IPS-18c (cell line): ENCODE results near the gene EML6.

Experiments used
- H3K4me3 ChIP-seq: 2 replicates; pipeline ENCODE4 v1.7.0; 2013; ENCODE audit warnings: low read depth, mild to moderate bottlenecking, low read length, moderate library complexity; ENCODE audit not compliant: insufficient read depth
- H3K9me3 ChIP-seq: one replicate; pipeline ENCODE4 v1.6.1; 2013; ENCODE audit warnings: mild to moderate bottlenecking, low read length, moderate library complexity; ENCODE audit not compliant: control insufficient read depth, insufficient read depth

EML6 gene

DNA sequence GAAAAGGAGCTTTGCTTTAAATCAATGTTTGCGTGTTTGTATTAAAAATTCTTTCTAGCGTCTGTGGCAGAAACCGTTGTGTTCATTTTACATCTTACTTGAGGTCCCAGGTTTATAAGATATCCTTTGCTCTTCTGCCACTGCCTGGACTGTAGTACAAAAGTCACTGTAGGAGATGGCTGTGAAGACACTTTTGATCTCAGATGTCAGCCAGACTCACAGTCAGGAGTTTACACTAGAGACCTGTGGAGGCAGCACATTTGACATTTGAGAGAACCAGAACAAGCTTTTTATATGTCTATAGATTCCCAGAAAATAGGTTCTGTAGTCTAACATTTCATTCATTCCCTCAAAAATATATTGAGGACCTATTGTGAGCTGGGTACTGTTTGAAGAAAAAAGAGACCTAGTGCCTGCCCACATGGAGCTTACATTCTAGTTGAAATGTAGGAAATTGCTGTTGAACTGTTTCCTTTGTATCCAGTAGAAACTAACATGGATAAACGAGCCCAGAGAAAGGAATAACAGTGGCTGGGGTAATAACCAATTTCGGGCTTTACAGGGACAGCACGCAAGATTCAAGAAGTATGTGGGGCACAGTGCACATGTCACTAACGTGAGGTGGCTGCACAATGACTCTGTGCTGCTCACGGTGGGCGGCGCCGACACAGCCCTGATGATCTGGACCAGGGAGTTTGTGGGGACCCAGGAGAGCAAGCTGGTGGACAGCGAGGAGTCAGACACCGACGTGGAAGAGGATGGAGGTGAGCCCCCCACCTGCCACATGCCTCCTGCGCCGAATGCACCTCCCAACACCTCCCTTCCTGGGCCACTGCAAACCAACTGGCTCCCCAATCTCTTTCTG, 204.5 kb downstream of the EML6 start:
- H3K9me3 ChIP-seq = no peaks in the 10 kb centered on the region

GRCh38 chr2:54928719-54929118, 205.3 kb downstream of the EML6 start:
- Histone ChIP-seq H3K4me3 (no peak overlapping the region), H3K9me3 (no peaks in the 10 kb centered on the region)

More for the DNA sequence above, 204.5 kb downstream of the EML6 start:
- H3K4me3 ChIP-seq = no peak overlapping the region

DNA sequence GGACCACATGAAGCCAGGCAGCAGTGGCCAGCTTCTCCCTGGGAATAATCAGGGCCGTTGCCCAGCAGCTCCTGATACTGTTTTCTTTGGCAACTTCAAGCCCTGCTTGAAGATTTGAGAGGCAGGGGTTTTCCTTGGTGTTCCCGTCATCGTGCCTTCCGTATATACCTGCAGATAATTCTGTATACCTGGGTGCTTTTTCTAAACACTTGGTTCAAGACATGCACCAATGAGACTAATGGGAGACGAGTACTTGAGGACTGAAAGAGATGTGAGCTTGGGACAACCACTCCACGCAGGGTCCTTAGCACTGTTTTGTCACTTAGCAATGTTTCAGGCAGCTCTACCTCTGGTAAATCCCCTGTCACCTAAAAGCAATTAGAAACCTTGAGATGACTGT, 208.0 kb downstream of the EML6 start:
- Histone ChIP-seq H3K4me3 (no peak overlapping the region), H3K9me3 (no peaks in the 10 kb centered on the region)

GRCh38 chr2:54935389-54935788, 211.9 kb downstream of the EML6 start:
- H3K4me3 ChIP-seq = no peak overlapping the region
- no peaks in the 10 kb centered on the region for H3K9me3 ChIP-seq

DNA sequence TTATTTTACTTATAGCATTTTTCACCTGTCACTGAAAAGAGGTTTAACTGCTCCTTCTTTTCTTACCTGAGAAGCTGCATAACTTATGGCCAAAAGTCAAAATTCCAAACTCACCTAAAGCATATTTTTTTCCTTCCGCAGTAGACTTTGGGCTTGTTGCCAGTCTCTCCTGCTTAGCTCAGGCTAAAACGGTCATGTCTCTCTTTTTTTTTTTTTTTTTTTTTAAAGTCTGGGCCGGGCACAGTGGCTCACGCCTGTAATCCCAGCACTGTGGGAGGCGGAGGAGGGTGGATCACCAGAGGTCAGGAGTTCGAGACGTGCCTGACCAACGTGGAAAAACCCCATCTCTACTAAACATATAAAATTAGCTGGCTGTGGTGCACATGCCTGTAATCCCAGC, 213.3 kb downstream of the EML6 start:
- no peaks in the 10 kb centered on the region for H3K9me3 ChIP-seq
- no peak overlapping the region for H3K4me3 ChIP-seq

DNA sequence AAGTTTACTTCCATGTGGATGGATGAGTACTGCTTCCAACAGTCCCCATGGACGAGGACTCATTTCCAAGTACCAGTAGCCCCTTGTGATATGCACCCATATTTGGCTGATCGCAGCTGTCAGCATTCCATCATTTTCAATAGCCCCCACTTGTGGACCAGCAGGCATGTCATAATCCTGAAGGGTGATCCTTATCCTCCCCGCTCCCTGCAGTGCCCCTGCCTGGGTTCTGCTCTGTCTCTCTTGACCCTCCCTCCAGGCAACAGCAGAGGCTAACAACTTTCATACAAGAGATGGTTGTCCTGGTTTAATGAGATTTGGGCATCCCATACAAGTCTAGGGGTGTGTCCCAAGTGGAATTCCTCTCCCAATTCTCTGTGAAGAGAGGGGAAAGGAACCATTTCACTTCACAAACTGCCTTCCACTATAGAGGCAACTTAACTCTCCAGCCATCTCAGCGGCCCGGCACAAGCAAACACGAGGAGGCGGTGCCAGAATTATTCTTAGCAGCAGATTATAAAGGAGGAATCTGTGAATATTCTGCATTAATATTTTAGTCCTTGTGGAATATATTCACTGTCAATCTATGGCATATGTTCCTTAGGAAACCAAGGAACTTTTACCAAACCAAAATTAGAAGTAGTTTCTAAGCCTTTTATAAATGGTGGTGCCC, 216.1 kb downstream of the EML6 start:
- Histone ChIP-seq H3K9me3 (no peaks in the 10 kb centered on the region), H3K4me3 (no peak overlapping the region)

- Histone ChIP-seq H3K9me3 (no peaks in the 10 kb centered on the region), H3K4me3 (no peak overlapping the region)
These were observed 217.3 kb downstream of the EML6 start for GRCh38 chr2:54940723-54941122.

DNA sequence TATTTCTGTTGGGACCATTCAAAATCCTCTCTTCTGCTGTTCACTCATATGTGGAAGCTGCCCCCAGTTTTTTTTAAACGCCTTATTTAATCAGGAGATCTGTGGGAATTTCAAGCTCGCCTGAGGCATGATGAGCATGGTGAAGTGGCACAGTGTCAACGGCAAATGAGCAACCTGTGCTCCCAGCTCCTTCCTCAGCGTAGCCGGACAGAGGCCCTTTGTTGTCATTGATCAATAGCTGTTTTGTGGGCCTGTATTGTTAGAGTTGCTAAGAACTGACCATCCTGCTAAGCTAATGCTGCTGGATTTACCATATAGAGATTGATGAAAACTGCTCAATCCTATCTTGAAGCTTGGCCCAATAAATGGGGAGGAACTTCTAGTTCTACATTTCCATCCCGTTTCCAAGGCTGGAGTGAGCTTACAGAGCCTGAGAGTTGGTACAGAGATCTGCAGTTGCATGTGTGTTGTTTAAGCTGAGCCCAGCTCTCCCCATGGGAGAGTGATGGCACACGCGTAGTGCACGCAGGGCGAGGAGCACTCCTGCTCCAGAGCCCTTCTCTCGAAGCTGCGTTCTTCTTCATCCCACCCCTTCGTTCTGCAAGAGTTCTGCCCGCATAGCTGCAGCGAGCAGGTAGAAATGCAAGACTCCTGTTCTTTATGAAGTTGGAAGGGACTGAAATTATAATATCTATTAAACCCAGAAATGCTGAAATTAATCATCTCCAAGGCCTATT, 218.0 kb downstream of the EML6 start:
- no peaks in the 10 kb centered on the region for H3K9me3 ChIP-seq

DNA sequence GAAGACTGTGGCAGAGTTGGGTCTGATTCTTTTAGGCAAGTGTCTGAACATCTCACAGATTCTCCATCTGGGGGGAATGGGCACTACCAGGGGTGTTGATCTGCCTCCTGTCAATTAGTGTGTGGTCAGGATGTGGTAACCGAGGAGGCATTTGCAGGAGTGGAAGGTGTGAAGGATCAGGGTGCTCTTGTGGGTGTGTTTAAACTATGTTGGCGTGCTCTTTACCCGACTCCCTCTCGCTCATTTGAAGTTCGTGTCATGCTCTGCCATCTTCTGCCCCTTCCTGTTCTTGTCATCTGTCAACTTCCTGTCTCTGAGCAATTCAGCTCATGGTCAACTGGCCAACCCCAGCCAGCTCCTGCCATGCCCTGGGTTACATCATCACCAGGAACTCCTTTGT, 218.9 kb downstream of the EML6 start:
- H3K9me3 ChIP-seq = no peaks in the 10 kb centered on the region
- H3K4me3 ChIP-seq = no peak overlapping the region

More for the DNA sequence above, 218.0 kb downstream of the EML6 start:
- H3K4me3 ChIP-seq = no peak overlapping the region

- H3K9me3 ChIP-seq = no peaks in the 10 kb centered on the region
- no peak overlapping the region for H3K4me3 ChIP-seq
These were observed 221.4 kb downstream of the EML6 start for GRCh38 chr2:54944724-54945326.

DNA sequence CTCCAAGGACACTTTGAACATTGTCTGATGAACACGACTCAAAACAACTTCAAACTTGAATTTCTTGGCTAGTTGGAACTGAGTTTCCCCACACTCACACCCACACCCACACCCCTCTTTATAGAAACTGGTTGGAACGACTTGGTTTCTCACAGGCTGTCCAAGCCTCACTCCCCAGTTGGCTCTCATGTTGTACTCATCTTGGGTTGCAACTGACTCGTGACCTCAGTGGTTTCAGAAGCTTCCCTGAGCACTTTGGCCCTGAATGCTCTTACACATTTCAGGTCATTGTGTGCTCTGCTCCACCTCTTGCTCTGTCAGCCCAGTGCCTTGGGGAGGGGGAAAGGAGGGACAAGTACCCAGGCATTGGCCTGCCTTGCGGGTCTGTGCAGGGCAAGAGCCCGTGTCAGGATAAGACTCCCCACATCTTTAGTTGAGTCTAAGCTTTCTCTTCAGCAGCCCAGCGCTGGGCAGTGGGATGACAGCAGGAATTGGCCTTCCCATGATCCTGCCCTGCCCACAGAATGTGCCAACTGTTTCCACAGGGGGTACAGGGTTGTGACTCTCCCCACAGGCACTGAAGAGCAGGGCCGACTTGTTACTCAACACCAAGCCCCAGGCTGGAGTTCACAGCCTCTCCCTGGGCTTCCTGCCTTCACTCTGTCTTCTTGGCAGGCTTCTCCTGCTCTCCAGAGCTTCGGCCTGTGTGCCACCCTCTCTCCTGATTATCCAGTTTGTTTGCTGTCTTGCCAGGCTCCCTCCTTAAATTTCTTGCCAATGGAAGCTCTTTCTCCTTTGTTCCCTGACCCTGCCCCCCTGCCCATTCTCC, 222.1 kb downstream of the EML6 start:
- Histone ChIP-seq H3K4me3 (no peak overlapping the region), H3K9me3 (no peaks in the 10 kb centered on the region)

DNA sequence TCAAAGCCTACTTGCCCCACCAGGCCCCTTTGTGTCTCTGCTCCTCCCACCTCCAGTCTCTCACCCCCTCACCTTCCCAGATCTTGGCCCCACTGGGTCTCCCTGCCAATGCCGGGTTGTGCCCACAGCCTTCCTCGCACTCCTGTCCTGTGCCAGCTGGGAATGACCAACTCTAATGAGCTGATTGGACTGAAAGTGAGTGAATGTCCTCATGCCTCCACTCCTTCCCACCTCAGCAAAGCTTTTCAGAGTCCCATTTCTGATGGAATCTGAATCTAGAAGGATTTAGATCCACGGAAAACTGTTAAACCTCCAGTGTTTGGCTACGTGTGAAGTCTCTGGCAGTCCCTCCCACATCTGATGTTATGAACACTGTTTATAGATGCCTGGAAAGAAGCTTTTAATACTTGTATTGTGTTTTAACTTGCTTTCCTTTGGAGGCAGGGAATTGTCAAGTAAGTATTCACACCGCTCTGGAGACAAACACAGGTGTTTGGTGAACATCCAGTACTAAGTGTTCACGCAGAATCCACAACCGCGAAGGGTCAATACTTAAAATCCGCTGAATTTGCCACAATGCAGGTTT, 222.9 kb downstream of the EML6 start:
- Histone ChIP-seq H3K4me3 (no peak overlapping the region), H3K9me3 (no peaks in the 10 kb centered on the region)

- Histone ChIP-seq H3K9me3 (no peaks in the 10 kb centered on the region), H3K4me3 (no peak overlapping the region)
These were observed 223.7 kb downstream of the EML6 start for GRCh38 chr2:54947136-54947535.

GRCh38 chr2:54947646-54948045, 224.2 kb downstream of the EML6 start:
- no peak overlapping the region for H3K4me3 ChIP-seq
- no peaks in the 10 kb centered on the region for H3K9me3 ChIP-seq

DNA sequence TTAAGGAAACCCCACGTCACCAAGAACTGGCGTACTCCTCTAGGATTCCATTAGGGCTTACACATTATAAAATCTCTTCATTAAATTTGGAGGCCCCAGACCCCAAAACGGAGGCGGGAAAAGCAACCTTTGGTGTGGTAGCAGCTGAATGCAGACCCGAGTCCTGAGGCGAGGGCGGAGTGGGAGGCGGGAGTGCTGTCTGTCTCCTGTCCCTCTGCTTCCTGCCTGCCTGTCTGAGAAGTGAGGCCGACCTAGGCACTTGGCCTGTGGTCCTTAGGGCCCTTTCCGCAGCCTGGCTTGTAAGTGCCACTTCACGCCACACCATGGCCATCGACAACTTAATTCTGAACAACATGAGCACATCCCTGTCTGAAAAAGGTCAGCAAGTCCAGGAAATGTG, 224.7 kb downstream of the EML6 start:
- Histone ChIP-seq H3K9me3 (no peaks in the 10 kb centered on the region), H3K4me3 (no peak overlapping the region)

- Histone ChIP-seq H3K9me3 (no peaks in the 10 kb centered on the region), H3K4me3 (no peak overlapping the region)
These were observed 226.0 kb downstream of the EML6 start for GRCh38 chr2:54949431-54949830.
